ENCODE measurements around the gene PDLIM5. TPM values are rescaled to one million over a fixed set of nuclear protein-coding genes. Genes with fewer than 3 reads are reported as not detected.
A peak's percentile ranks its signal among the peaks of the same experiment; 100 is the strongest.

PDLIM5 gene
- total RNA-seq, 4 donors from 2014 or later = 473 to 833 (median 673) TPM

DNA sequence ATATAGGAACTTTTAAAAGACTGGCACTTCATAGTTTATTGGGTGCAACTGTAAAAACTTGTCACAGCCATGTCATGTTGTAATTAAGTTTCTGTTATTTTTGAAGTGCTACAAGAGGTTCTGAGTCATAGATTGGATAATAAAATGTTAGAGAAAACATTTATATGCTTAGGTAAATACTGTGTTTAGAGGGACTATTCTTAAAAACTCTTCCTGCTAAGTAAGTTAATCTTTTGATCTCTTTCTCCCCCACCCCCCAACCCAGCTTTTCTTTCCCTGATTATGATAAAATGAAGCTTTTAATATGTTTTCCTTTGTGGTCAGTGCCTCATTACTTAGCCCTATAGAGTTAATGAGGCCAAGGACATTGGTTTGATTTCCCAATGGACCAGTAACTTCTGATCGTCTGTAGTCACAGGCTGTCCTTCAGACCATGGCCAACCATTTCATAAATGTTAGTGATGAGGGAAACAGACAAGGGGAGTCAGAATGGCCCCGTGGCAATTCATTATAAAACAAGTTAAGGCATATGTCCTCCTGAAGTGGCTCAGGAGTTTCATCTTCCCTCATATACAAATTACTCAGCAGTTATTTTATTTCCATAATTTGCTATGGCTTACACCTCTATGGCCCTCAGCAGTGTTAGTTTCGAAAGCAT lies 3.9 kb upstream of the PDLIM5 start:
- TF ChIP-seq, protein P1, sequence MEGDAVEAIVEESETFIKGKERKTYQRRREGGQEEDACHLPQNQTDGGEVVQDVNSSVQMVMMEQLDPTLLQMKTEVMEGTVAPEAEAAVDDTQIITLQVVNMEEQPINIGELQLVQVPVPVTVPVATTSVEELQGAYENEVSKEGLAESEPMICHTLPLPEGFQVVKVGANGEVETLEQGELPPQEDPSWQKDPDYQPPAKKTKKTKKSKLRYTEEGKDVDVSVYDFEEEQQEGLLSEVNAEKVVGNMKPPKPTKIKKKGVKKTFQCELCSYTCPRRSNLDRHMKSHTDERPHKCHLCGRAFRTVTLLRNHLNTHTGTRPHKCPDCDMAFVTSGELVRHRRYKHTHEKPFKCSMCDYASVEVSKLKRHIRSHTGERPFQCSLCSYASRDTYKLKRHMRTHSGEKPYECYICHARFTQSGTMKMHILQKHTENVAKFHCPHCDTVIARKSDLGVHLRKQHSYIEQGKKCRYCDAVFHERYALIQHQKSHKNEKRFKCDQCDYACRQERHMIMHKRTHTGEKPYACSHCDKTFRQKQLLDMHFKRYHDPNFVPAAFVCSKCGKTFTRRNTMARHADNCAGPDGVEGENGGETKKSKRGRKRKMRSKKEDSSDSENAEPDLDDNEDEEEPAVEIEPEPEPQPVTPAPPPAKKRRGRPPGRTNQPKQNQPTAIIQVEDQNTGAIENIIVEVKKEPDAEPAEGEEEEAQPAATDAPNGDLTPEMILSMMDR (IDR thresholded peaks at IDR 0.05 in 4 of 5, conservative IDR thresholded peaks at IDR 0.05 in 1 of 5) = no peak
- TF ChIP-seq POLR2A (IDR thresholded peaks at IDR 0.05) = no peak
- DNase-seq (no peak), ATAC-seq (no peak)
- in situ Hi-C loops (cut with MboI; ENCODE audit: low sequenced_read_pairs in 4 of 4) = no loop called here
- H3K4me3 ChIP-seq = no peak overlapping the region
- peak overlapping the region; percentile 59 to 99 (median 86) for H3K27ac ChIP-seq
- no peaks in the 10 kb centered on the region for H3K36me3 ChIP-seq
- no peaks in the 10 kb centered on the region for H3K9me3 ChIP-seq
- H3K27me3 ChIP-seq = no peaks in the 10 kb centered on the region
- intact Hi-C loops (cut with DNase I; ENCODE audit: low total_unique reads) = no loop called here
- peaks cover 28 to 40% of the 10 kb centered on the region in 2 donors for H3K4me1 ChIP-seq

DNA sequence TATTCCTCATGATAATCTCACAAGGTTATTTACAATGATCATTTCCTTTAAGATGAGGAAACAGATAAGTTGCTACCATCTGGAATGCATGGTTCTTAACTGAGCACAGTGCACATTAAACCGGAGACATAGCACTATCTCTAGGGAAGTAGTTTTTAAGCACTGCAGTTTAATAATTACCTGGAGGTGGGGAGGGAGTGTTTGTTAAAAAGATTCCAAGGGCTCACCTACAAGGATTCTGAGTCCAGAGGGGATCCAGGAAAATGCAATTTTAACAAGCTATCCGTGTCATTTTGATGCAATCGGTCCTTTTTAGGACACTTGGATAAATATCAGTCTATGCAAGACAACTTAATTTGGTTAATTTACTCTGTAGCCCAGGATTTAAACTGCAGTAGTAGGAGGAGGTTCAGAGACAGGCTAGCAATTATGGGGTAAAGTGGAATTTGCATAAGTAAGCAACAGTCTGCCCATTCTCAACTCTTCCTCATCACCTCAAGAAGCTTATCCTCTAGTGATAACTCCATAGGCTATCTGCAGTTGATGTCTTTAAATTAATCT lies 2.8 kb upstream of the PDLIM5 start:
- in situ Hi-C loops (cut with MboI; ENCODE audit: low sequenced_read_pairs in 4 of 4) = no loop called here
- no peak for DNase-seq
- Histone ChIP-seq H3K27ac (peak overlapping the region; percentile 59 to 99 (median 86)), H3K27me3 (no peaks in the 10 kb centered on the region), H3K36me3 (no peaks in the 10 kb centered on the region), H3K4me1 (peaks cover 20 to 39% of the 10 kb centered on the region in 2 donors), H3K9me3 (no peaks in the 10 kb centered on the region), H3K4me3 (no peak overlapping the region)
- no peak for TF ChIP-seq POLR2A (IDR thresholded peaks at IDR 0.05)
- TF ChIP-seq, protein P1 (IDR thresholded peaks at IDR 0.05 in 4 of 5, conservative IDR thresholded peaks at IDR 0.05 in 1 of 5) = no peak
- no peak for ATAC-seq
- intact Hi-C loops (cut with DNase I; ENCODE audit: low total_unique reads) = no loop called here

DNA sequence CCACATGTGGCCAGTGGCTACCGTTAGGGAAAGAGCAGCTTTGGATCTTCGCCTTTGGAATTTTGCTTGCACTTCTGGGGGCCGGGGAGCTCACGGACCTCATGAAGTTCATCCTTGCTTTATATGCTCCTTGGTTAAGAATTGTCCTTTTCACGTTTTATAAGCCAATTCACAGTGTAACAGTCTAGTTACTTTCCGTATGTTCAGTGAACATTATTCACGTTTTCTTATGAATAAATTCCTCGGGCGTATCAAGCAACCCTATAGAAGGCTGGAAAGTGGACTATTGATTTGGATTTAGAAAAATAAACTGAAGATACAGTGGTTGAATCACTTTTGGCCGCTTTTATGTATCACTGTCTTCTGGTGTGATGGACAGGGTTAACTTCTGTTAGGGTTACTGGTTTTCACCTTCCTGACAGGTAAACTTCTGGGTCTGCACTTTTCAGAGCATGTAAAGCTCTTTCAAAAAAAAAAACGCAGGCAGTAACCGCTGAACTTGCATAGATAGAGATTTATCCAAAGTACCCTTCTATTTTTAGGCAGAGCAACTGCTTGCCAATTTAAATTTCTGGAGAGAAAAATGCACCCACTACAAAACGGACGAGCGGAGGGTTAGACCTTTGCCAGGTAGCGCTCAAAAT lies 569 bp upstream of the PDLIM5 start:
- intact Hi-C loops (cut with DNase I; ENCODE audit: low total_unique reads) = loop anchor here (2.0 to 5.0 kb wide), 2 partner anchors 42 to 146 kb away; no protein-coding TSS in a partner anchor
- H3K4me1 ChIP-seq = peaks cover 23 to 41% of the 10 kb centered on the region in 2 donors
- TF ChIP-seq POLR2A (IDR thresholded peaks at IDR 0.05) = no peak
- TF ChIP-seq, protein P1 (IDR thresholded peaks at IDR 0.05 in 4 of 5, conservative IDR thresholded peaks at IDR 0.05 in 1 of 5) = no peak

DNA sequence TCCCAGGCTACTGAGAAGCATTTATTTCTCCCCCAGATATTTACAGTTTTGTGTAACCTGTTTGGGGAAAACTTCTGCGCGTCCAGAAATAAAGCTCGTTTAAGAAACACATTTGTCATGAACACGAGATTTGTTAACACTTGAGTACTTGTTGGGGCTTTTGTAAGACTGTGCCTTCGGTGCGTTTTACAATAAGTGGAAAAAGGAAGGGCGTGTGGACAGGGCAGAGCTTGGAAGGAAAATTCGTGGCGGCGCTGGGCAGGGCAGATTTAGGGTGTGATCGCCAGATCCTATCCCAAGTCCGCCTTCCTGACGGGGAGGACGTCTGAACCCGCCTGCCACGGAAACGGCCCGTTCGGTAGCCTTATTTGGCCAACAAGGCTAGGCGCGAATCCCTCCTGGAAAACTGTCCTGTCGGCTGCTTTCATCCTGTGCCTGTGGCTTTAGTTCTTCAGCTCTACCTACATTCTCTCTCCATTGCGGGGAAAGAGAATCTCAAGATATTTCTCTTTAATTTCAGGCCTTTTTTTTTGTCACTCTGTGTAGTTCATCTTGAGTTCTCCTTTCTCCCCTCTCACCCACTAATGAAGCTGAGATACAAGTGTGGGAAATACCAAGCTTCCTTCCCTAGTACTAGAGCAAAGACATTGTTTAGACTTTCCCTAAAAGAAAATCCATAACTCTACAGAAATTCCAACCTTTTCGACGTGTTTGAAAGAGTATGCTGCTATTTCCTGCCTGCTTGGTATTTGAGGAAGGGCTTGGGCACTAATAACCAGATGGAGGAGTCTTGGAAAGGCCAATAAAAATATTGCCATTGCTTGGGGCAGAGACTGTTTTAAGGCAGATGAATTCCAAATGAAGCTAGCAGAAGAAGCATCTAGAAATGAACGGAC lies 982 bp downstream of the PDLIM5 start:
- DNase-seq (peak; percentile 93), ATAC-seq (peak; percentile 69 to 73)
- in situ Hi-C loops (cut with MboI; ENCODE audit: low sequenced_read_pairs in 4 of 4) = no loop called here
- Histone ChIP-seq H3K27ac (peak overlapping the region; percentile 93 to 99 (median 99)), H3K4me3 (peak overlapping the region; percentile 81 to 96 (median 90)), H3K27me3 (no peaks in the 10 kb centered on the region), H3K36me3 (peaks cover 0 to 7% of the 10 kb centered on the region in 2 donors), H3K4me1 (peaks cover 27 to 44% of the 10 kb centered on the region in 2 donors), H3K9me3 (no peaks in the 10 kb centered on the region)
- peak; percentile 73 to 86 for TF ChIP-seq POLR2A (IDR thresholded peaks at IDR 0.05)
- TF ChIP-seq, protein P1 (IDR thresholded peaks at IDR 0.05 in 4 of 5, conservative IDR thresholded peaks at IDR 0.05 in 1 of 5) = no peak
- intact Hi-C loops (cut with DNase I; ENCODE audit: low total_unique reads) = loop anchor here (5.0 kb wide), 1 partner anchor 145 kb away; no protein-coding TSS in a partner anchor

More for the DNA sequence above, 569 bp upstream of the PDLIM5 start:
- DNase-seq = no peak
- Histone ChIP-seq H3K27me3 (no peaks in the 10 kb centered on the region), H3K4me3 (peak overlapping the region; percentile 81 to 96 (median 90)), H3K9me3 (no peaks in the 10 kb centered on the region), H3K27ac (peak overlapping the region; percentile 93 to 99 (median 99)), H3K36me3 (peaks cover 0 to under 1% of the 10 kb centered on the region in 2 donors)
- in situ Hi-C loops (cut with MboI; ENCODE audit: low sequenced_read_pairs in 4 of 4) = no loop called here
- peak in 1 of 2 donors; percentile 4 for ATAC-seq
